IMR-90 (cell line): ENCODE data around the gene OCIAD1.

Experiments used
- CHD1 ChIP-seq: IDR thresholded peaks from 2 replicates; pipeline ENCODE4 v1.6.1; 2012; ENCODE audit warnings: low read depth, low read length, improper control_type of control experiment
- FOS ChIP-seq: fragments of 150-350 bp; IDR thresholded peaks from 2 replicates; pipeline ENCODE4 v1.6.1; 2016; ENCODE audit warnings: low read depth, low read length
- MXI1 ChIP-seq: IDR thresholded peaks from 2 replicates; pipeline ENCODE4 v1.6.1; 2012; ENCODE audit warnings: low read depth, mild to moderate bottlenecking, low read length, moderate library complexity, borderline replicate concordance
- POLR2A ChIP-seq: IDR thresholded peaks from 2 replicates; pipeline ENCODE4 v1.6.1; 2012; ENCODE audit warnings: mild to moderate bottlenecking, low read depth, low read length
- RAD21 ChIP-seq: IDR thresholded peaks from 2 replicates; pipeline ENCODE4 v1.6.1; 2012; ENCODE audit warnings: low read length, improper control_type of control experiment
- RFX5 ChIP-seq: IDR thresholded peaks from 2 replicates; pipeline ENCODE4 v1.8.0; 2012; ENCODE audit warnings: low read depth, mild to moderate bottlenecking, low read length, moderate library complexity
- SMC3 ChIP-seq: fragments of 150-350 bp; IDR thresholded peaks from 2 replicates; pipeline ENCODE4 v1.6.1; 2016; ENCODE audit warnings: low read depth, mild to moderate bottlenecking, antibody characterized with exemption, low read length, moderate library complexity
- TF ChIP-seq, protein P1 (sequence below): conservative IDR thresholded peaks from 2 replicates; pipeline ENCODE4 v1.5.1; 2012; ENCODE audit warnings: mild to moderate bottlenecking, low read depth, low read length, improper control_type of control experiment
- TF ChIP-seq, protein P2 (sequence below): fragments of 150-350 bp; IDR thresholded peaks from 2 replicates; pipeline ENCODE4 v1.6.1; 2016; ENCODE audit warnings: low read depth, mild to moderate bottlenecking, low read length, moderate library complexity, borderline replicate concordance

DNA sequence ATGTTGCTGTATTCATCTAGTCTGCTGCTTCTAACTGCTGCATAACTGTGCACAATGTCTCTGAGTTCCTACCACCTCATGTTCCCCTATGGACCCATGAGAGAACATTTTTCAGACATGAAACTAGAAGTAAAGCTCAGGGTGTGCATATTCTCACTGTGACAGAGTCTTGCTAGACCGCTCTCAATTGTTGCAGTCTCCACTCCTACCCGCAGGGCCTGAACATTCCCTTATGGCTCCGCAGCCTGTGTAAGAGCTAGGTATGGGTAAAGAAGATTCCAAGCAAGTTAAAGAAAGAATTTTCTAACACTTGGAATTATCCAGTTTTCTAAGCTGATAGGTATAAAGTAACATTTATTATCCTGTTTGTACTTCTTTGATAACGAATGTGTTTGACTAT is 70.3 kb downstream of the OCIAD1 start:
- TF ChIP-seq CHD1 (no peak), SMC3 (no peak), RAD21 (no peak), MXI1 (no peak), FOS (no peak), POLR2A (no peak), RFX5 (no peak)
- TF ChIP-seq, protein P1, sequence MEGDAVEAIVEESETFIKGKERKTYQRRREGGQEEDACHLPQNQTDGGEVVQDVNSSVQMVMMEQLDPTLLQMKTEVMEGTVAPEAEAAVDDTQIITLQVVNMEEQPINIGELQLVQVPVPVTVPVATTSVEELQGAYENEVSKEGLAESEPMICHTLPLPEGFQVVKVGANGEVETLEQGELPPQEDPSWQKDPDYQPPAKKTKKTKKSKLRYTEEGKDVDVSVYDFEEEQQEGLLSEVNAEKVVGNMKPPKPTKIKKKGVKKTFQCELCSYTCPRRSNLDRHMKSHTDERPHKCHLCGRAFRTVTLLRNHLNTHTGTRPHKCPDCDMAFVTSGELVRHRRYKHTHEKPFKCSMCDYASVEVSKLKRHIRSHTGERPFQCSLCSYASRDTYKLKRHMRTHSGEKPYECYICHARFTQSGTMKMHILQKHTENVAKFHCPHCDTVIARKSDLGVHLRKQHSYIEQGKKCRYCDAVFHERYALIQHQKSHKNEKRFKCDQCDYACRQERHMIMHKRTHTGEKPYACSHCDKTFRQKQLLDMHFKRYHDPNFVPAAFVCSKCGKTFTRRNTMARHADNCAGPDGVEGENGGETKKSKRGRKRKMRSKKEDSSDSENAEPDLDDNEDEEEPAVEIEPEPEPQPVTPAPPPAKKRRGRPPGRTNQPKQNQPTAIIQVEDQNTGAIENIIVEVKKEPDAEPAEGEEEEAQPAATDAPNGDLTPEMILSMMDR, result no peak
- TF ChIP-seq, protein P2, sequence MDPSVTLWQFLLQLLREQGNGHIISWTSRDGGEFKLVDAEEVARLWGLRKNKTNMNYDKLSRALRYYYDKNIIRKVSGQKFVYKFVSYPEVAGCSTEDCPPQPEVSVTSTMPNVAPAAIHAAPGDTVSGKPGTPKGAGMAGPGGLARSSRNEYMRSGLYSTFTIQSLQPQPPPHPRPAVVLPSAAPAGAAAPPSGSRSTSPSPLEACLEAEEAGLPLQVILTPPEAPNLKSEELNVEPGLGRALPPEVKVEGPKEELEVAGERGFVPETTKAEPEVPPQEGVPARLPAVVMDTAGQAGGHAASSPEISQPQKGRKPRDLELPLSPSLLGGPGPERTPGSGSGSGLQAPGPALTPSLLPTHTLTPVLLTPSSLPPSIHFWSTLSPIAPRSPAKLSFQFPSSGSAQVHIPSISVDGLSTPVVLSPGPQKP, result no peak
